A549 (cell line): Measurements from ENCODE around the gene PSMC3IP. TPM values are rescaled to one million over a fixed set of nuclear protein-coding genes. Genes with fewer than 3 reads are reported as not detected.

Experiments
- ATAC-seq, 2 experiments: fragments of 200-7000 bp in 1 of 2; fragments of >200 bp in 1 of 2; cut with Nextera tagmentation in 1 of 2; cut with Tn5 transposase in 1 of 2; 3 replicates each; pipeline versions ENCODE4 v1.8.0 to v1.9.1; 2018 to 2020; ENCODE audit warnings: mild to moderate bottlenecking in 1 of 2, moderate library complexity in 1 of 2
- CTCF ChIA-PET: fragments of 300-600 bp; sonication (Branson Sonifier 250); formaldehyde crosslinking; extraction: SDS; loops from one replicate; lab custom pipeline; 2021; ENCODE audit warnings: antibody characterized with exemption, inconsistent platforms; lab: Yijun Ruan, JAX
- POLR2A ChIA-PET: fragments of 350-600 bp; formaldehyde crosslinking; extraction: SDS; loops from one replicate; lab custom pipeline; 2021; ENCODE audit warnings: antibody characterized with exemption, inconsistent platforms; lab: Yijun Ruan, JAX
- DNase-seq, 2 experiments: peaks; one replicate each; pipeline versions ENCODE4 v3.0.0 to v3.0.0-alpha.2; 2011 to 2016; ENCODE audit warnings: low read depth in 1 of 2, low spot score in 1 of 2
- FAIRE-seq: peaks from 2 replicates; lab custom pipeline; 2011; peaks lifted over from hg19 to GRCh38; lab: Jason Lieb, UNC
- H3K27ac ChIP-seq, 2 experiments: fragments of >200 bp; sonication (Bioruptor Twin); formaldehyde crosslinking; 3 replicates each; pipeline ENCODE4 v1.5.1; 2016 to 2017
- H3K4me1 ChIP-seq: fragments of >200 bp; sonication (Bioruptor Twin); formaldehyde crosslinking; 3 replicates; pipeline ENCODE4 v1.6.1; 2016
- H3K4me2 ChIP-seq: fragments of >200 bp; sonication (Bioruptor Twin); formaldehyde crosslinking; 3 replicates; pipeline ENCODE4 v1.6.1; 2016
- H3K4me3 ChIP-seq: fragments of >200 bp; sonication (Bioruptor Twin); formaldehyde crosslinking; 3 replicates; pipeline ENCODE4 v1.5.1; 2016
- H3K9me3 ChIP-seq: fragments of >200 bp; sonication (Bioruptor Twin); formaldehyde crosslinking; 3 replicates; pipeline ENCODE4 v1.6.1; 2016
- BHLHE40 ChIP-seq: IDR thresholded peaks from 2 replicates; pipeline ENCODE4 v1.6.1; 2012; ENCODE audit warnings: low read depth, low read length, inconsistent platforms
- CBX2 ChIP-seq: fragments of 200-600 bp; sonication (generic); IDR thresholded peaks from 2 replicates; pipeline ENCODE4 v1.6.1; 2016; ENCODE audit warnings: low read depth, mild to moderate bottlenecking, borderline replicate concordance
- CBX8 ChIP-seq: fragments of 200-600 bp; sonication (generic); IDR thresholded peaks from 2 replicates; pipeline ENCODE4 v1.6.1; 2016
- CEBPB ChIP-seq, 2 experiments: fragments of >200 bp in 1 of 2; sonication (Bioruptor Twin) in 1 of 2; formaldehyde crosslinking in 1 of 2; IDR thresholded peaks; 2 replicates each; pipeline ENCODE4 v1.6.1; 2012 to 2016
- EHMT2 ChIP-seq: fragments of 200-600 bp; sonication (generic); IDR thresholded peaks from 2 replicates; pipeline ENCODE4 v1.6.1; 2016; ENCODE audit warnings: antibody characterized with exemption, low read depth, mild to moderate bottlenecking, moderate library complexity
- EP300 ChIP-seq, 2 experiments: fragments of >200 bp; sonication (Bioruptor Twin); formaldehyde crosslinking; IDR thresholded peaks; 2 replicates in 1 of 2; 3 replicates in 1 of 2; pipeline ENCODE4 v1.6.1; 2016 to 2017
- ESRRA ChIP-seq: fragments of 150-350 bp; IDR thresholded peaks from 2 replicates; pipeline ENCODE4 v1.6.1; 2014; ENCODE audit warnings: mild to moderate bottlenecking, low read length, borderline replicate concordance
- FOSB ChIP-seq: fragments of 250-450 bp; sonication (Bioruptor Pico); IDR thresholded peaks from 2 replicates; pipeline ENCODE4 v1.5.0; 2020; ENCODE audit warnings: mild to moderate bottlenecking, moderate library complexity
- FOXS1 ChIP-seq: fragments of 250-450 bp; sonication (Bioruptor Pico); IDR thresholded peaks from 2 replicates; pipeline ENCODE4 v1.5.0; 2020; ENCODE audit warnings: mild to moderate bottlenecking, moderate library complexity
- GATA3 ChIP-seq: IDR thresholded peaks from 2 replicates; pipeline ENCODE4 v1.6.1; 2012; ENCODE audit warnings: borderline replicate concordance
- HDAC2 ChIP-seq: fragments of 200-600 bp; sonication (generic); IDR thresholded peaks from 2 replicates; pipeline ENCODE4 v1.6.1; 2016
- HOXA7 ChIP-seq: fragments of 250-450 bp; sonication (Bioruptor Pico); IDR thresholded peaks from 2 replicates; pipeline ENCODE4 v1.5.0; 2020; ENCODE audit warnings: mild to moderate bottlenecking, moderate library complexity
- HOXB5 ChIP-seq: fragments of 250-450 bp; sonication (Bioruptor Pico); IDR thresholded peaks from 2 replicates; pipeline ENCODE4 v1.5.0; 2020; ENCODE audit warnings: mild to moderate bottlenecking, moderate library complexity
- JUN ChIP-seq, 2 experiments: fragments of >200 bp; sonication (Bioruptor Twin); formaldehyde crosslinking; IDR thresholded peaks; 2 replicates in 1 of 2; 3 replicates in 1 of 2; pipeline ENCODE4 v1.6.1; 2016 to 2017
- JUNB ChIP-seq: fragments of >200 bp; sonication (Bioruptor Twin); formaldehyde crosslinking; IDR thresholded peaks from 2 replicates; pipeline ENCODE4 v1.6.1; 2016
- KDM1A ChIP-seq: fragments of 200-600 bp; sonication (generic); IDR thresholded peaks from 2 replicates; pipeline ENCODE4 v1.6.1; 2016; ENCODE audit warnings: low read depth, mild to moderate bottlenecking
- KDM5A ChIP-seq: fragments of 200-600 bp; sonication (generic); IDR thresholded peaks from 2 replicates; pipeline ENCODE4 v1.6.1; 2016; ENCODE audit warnings: antibody characterized with exemption, mild to moderate bottlenecking
- MAFK ChIP-seq: fragments of 450-650 bp; IDR thresholded peaks from 2 replicates; pipeline ENCODE4 v1.6.1; 2014; ENCODE audit not compliant: partially characterized antibody
- MAZ ChIP-seq: fragments of 150-350 bp; IDR thresholded peaks from 2 replicates; pipeline ENCODE4 v1.6.1; 2014; ENCODE audit warnings: antibody characterized with exemption, low read depth, low read length, borderline replicate concordance
- NFE2L2 ChIP-seq: fragments of 150-350 bp; conservative IDR thresholded peaks from 2 replicates; pipeline ENCODE4 v1.6.1; 2014; ENCODE audit warnings: low read length
- NR3C1 ChIP-seq: fragments of >200 bp; sonication (Bioruptor Twin); formaldehyde crosslinking; IDR thresholded peaks from 3 replicates; pipeline ENCODE4 v1.6.1; 2017
- POLR2A ChIP-seq: IDR thresholded peaks from 2 replicates; pipeline ENCODE4 v1.6.1; 2012; ENCODE audit warnings: mild to moderate bottlenecking, low read length
- POLR2AphosphoS2 ChIP-seq: conservative IDR thresholded peaks from 2 replicates; pipeline ENCODE4 v1.6.1; 2012; ENCODE audit warnings: low read length, improper control_type of control experiment, inconsistent platforms
- RCOR1 ChIP-seq: fragments of 150-350 bp; IDR thresholded peaks from 2 replicates; pipeline ENCODE4 v1.6.1; 2014; ENCODE audit warnings: antibody characterized with exemption, low read length, low read depth
- RNF2 ChIP-seq: fragments of 200-600 bp; sonication (generic); IDR thresholded peaks from 2 replicates; pipeline ENCODE4 v1.6.1; 2016; ENCODE audit warnings: low read depth, mild to moderate bottlenecking, antibody characterized with exemption, moderate library complexity, borderline replicate concordance
- SMC3 ChIP-seq: fragments of >200 bp; sonication (Bioruptor Twin); formaldehyde crosslinking; IDR thresholded peaks from 3 replicates; pipeline ENCODE4 v1.6.1; 2018; ENCODE audit warnings: inconsistent platforms
- TFCP2L1 ChIP-seq: fragments of 250-450 bp; sonication (Bioruptor Pico); IDR thresholded peaks from 2 replicates; pipeline ENCODE4 v1.5.0; 2021; ENCODE audit warnings: mild to moderate bottlenecking
- ZNF302 ChIP-seq: fragments of 250-450 bp; sonication (Bioruptor Pico); IDR thresholded peaks from 2 replicates; pipeline ENCODE4 v1.9.0; 2021; ENCODE audit warnings: inconsistent platforms, mild to moderate bottlenecking, moderate library complexity
- WGBS: methylation state at CpG from one replicate; pipeline ENCODE4 v1.1.6; 2017; ENCODE audit errors: missing lambda C conversion rate; 5-methylcytosine and 5-hydroxymethylcytosine counted together
- polyA minus RNA-seq: library from RNA; depleted of rRNA, polyadenylated mRNA; stranded (reverse); fragments of >200 nt; gene quantifications from 2 replicates; pipeline ENCODE4 v1.2.3, GENCODE V29; 2011; rRNA and poly(A)+ RNA removed
- polyA plus RNA-seq, 4 experiments: library from polyadenylated mRNA; depleted of rRNA in 3 of 4; stranded (reverse); fragments of >200 nt; fragmentation: RNase III in 1 of 4; extraction: RNeasy Plus Mini Kit Qiagen cat#74134 plus additional on column Dnase treatment in 1 of 4; gene quantifications; 2 replicates in 3 of 4; 3 replicates in 1 of 4; pipeline ENCODE4 v1.2.3, GENCODE V29; 2011 to 2017
- TF ChIP-seq, protein P1 (sequence below): IDR thresholded peaks from 2 replicates; pipeline ENCODE4 v1.6.1; 2012; ENCODE audit warnings: low read depth, borderline replicate concordance
- TF ChIP-seq, protein P2 (sequence below): fragments of 200-600 bp; sonication (generic); IDR thresholded peaks from 2 replicates; pipeline ENCODE4 v1.6.1; 2016; ENCODE audit warnings: antibody characterized with exemption, mild to moderate bottlenecking, moderate library complexity
- TF ChIP-seq, protein P3 (sequence below): fragments of 450-650 bp; IDR thresholded peaks from 2 replicates; pipeline ENCODE4 v1.6.1; 2014; ENCODE audit warnings: antibody characterized with exemption
- TF ChIP-seq, protein P4 (sequence below): fragments of >200 bp; sonication (Bioruptor Twin); formaldehyde crosslinking; IDR thresholded peaks from 3 replicates; pipeline ENCODE4 v1.5.1; 2016

PSMC3IP gene, protein sequence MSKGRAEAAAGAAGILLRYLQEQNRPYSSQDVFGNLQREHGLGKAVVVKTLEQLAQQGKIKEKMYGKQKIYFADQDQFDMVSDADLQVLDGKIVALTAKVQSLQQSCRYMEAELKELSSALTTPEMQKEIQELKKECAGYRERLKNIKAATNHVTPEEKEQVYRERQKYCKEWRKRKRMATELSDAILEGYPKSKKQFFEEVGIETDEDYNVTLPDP
- polyA plus RNA-seq (2011; rRNA removed) (17.8 and 26.1 TPM in 2 replicates), polyA plus RNA-seq (2017; fragmentation: RNase III; extraction: RNeasy Plus Mini Kit Qiagen cat#74134 plus additional on column Dnase treatment) (37.3 to 40.7 TPM (median 37.9 TPM) in 3 replicates), polyA minus RNA-seq (8.3 and 9.2 TPM in 2 replicates)
- polyA plus RNA-seq (2012; cell fraction: cytosol; rRNA removed): 26.0 and 33.5 TPM in 2 replicates
- polyA plus RNA-seq (2012; cell fraction: nucleus; rRNA removed): 25.9 and 35.2 TPM in 2 replicates

DNA sequence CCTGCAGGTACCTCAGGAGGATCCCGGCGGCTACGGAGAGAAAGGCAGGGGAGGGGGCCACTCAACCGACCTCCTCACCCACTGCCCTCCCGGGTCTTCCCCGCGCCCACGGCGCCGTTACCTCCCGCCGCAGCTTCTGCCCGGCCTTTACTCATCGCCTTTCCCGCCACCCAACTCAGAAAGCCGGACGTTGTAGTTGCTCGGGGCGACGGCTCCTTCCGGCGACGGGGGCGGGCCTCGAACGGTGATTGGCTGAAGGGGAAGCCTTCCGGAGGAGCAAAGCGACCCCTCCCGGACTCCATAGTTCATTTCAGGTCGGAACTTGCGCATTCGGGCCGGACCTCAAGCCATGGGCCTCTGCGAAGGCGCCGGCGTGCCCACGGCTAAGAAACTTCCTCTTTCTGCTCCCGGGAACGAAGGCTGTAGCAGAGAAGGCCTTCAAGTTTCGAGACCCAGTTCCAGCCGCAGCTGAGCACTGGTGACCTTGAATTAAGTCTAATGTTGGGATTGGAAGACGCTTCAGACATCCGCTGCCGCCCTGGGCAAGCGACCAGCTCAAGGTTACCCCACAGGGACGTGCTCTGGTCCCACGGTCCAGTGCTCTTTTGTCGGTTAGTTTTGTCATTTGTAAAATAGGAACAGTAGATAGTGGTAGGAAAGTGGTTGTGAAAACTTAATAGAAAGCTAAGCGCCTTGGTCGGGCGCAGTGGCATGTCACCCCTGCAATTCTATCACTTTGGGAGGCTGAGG lies at the start of gene PSMC3IP:
TSS of gene PSMC3IP (minus strand) at position 198 of the 750 bp plus-strand sequence. CDS start at position 155, 43 bp downstream.
- Histone ChIP-seq H3K4me1 (peaks cover 20% of the 10 kb centered on the region; the same call in 2 of the 3 replicates), H3K27ac (peak within 1 kb of the TSS; percentile 87 to 94), H3K9me3 (no peaks in the 10 kb centered on the region), H3K4me2 (peak within 1 kb of the TSS; percentile 92), H3K4me3 (peak within 1 kb of the TSS; percentile 73)
- FAIRE-seq (no peak), ATAC-seq (peak; percentile 90 to 95), DNase-seq (peak; percentile 96 to 99)
- CTCF ChIA-PET: interaction anchor here (0.5 to 15.8 kb wide), 84 partner anchors 12 to 619 kb away, joined by 3 to 394 read pairs (median 5); partner anchors contain the start of genes AOC2, BECN1, CAVIN1 and CCR10
- POLR2A ChIA-PET: interaction anchor here (0.5 to 3.0 kb wide), 19 partner anchors 11 to 420 kb away, joined by 3 to 51 read pairs (median 5); partner anchors contain the start of genes BECN1, MLX, NAGLU and PLEKHH3
- WGBS: 3% methylated on average over 44 of the region's 52 CpGs
- TF ChIP-seq JUN (IDR thresholded peaks at IDR 0.05) (peak; percentile 80 to 89), KDM1A (no peak), KDM5A (peak; percentile 24; the same call in 1 of the 2 replicates), FOXS1 (no peak), MAZ (0 out of 2 replicates have a peak, but pooled peaks have one; percentile 32), RNF2 (no peak), NR3C1 (no peak), ZNF302 (CRISPR knock-in tag) (no peak), BHLHE40 (no peak), HDAC2 (peak; percentile 17; the same call in 1 of the 2 replicates), CBX8 (no peak), HOXA7 (CRISPR knock-in tag) (no peak), HOXB5 (CRISPR knock-in tag) (no peak), CEBPB (IDR thresholded peaks at IDR 0.05) (no peak), TFCP2L1 (CRISPR knock-in tag) (no peak), SMC3 (no peak), EP300 (IDR thresholded peaks at IDR 0.05) (no peak), NFE2L2 (no peak; the same call in 1 of the 2 replicates), POLR2AphosphoS2 (0 out of 2 replicates have a peak, but pooled peaks have one; percentile 30), GATA3 (0 out of 2 replicates have a peak, but pooled peaks have one; percentile 13), MAFK (no peak), FOSB (CRISPR knock-in tag) (no peak), EHMT2 (no peak), CBX2 (no peak), POLR2A (peak; percentile 82), RCOR1 (no peak), ESRRA (peak; percentile 65; the same call in 1 of the 2 replicates), JUNB (no peak)
- TF ChIP-seq, protein P1, sequence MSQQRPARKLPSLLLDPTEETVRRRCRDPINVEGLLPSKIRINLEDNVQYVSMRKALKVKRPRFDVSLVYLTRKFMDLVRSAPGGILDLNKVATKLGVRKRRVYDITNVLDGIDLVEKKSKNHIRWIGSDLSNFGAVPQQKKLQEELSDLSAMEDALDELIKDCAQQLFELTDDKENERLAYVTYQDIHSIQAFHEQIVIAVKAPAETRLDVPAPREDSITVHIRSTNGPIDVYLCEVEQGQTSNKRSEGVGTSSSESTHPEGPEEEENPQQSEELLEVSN: peak; percentile 93
- TF ChIP-seq, protein P2, sequence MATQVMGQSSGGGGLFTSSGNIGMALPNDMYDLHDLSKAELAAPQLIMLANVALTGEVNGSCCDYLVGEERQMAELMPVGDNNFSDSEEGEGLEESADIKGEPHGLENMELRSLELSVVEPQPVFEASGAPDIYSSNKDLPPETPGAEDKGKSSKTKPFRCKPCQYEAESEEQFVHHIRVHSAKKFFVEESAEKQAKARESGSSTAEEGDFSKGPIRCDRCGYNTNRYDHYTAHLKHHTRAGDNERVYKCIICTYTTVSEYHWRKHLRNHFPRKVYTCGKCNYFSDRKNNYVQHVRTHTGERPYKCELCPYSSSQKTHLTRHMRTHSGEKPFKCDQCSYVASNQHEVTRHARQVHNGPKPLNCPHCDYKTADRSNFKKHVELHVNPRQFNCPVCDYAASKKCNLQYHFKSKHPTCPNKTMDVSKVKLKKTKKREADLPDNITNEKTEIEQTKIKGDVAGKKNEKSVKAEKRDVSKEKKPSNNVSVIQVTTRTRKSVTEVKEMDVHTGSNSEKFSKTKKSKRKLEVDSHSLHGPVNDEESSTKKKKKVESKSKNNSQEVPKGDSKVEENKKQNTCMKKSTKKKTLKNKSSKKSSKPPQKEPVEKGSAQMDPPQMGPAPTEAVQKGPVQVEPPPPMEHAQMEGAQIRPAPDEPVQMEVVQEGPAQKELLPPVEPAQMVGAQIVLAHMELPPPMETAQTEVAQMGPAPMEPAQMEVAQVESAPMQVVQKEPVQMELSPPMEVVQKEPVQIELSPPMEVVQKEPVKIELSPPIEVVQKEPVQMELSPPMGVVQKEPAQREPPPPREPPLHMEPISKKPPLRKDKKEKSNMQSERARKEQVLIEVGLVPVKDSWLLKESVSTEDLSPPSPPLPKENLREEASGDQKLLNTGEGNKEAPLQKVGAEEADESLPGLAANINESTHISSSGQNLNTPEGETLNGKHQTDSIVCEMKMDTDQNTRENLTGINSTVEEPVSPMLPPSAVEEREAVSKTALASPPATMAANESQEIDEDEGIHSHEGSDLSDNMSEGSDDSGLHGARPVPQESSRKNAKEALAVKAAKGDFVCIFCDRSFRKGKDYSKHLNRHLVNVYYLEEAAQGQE: no peak
- TF ChIP-seq, protein P3, sequence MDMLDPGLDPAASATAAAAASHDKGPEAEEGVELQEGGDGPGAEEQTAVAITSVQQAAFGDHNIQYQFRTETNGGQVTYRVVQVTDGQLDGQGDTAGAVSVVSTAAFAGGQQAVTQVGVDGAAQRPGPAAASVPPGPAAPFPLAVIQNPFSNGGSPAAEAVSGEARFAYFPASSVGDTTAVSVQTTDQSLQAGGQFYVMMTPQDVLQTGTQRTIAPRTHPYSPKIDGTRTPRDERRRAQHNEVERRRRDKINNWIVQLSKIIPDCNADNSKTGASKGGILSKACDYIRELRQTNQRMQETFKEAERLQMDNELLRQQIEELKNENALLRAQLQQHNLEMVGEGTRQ: no peak
- TF ChIP-seq, protein P4, sequence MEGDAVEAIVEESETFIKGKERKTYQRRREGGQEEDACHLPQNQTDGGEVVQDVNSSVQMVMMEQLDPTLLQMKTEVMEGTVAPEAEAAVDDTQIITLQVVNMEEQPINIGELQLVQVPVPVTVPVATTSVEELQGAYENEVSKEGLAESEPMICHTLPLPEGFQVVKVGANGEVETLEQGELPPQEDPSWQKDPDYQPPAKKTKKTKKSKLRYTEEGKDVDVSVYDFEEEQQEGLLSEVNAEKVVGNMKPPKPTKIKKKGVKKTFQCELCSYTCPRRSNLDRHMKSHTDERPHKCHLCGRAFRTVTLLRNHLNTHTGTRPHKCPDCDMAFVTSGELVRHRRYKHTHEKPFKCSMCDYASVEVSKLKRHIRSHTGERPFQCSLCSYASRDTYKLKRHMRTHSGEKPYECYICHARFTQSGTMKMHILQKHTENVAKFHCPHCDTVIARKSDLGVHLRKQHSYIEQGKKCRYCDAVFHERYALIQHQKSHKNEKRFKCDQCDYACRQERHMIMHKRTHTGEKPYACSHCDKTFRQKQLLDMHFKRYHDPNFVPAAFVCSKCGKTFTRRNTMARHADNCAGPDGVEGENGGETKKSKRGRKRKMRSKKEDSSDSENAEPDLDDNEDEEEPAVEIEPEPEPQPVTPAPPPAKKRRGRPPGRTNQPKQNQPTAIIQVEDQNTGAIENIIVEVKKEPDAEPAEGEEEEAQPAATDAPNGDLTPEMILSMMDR: peak; percentile 37
